Central memory CD4-positive, alpha-beta T cell (primary cell): ENCODE results near the gene HOXD8.

Source experiments
- DNase-seq: peaks from one replicate; pipeline ENCODE4 v3.0.0; 2022

Gene HOXD8

DNA sequence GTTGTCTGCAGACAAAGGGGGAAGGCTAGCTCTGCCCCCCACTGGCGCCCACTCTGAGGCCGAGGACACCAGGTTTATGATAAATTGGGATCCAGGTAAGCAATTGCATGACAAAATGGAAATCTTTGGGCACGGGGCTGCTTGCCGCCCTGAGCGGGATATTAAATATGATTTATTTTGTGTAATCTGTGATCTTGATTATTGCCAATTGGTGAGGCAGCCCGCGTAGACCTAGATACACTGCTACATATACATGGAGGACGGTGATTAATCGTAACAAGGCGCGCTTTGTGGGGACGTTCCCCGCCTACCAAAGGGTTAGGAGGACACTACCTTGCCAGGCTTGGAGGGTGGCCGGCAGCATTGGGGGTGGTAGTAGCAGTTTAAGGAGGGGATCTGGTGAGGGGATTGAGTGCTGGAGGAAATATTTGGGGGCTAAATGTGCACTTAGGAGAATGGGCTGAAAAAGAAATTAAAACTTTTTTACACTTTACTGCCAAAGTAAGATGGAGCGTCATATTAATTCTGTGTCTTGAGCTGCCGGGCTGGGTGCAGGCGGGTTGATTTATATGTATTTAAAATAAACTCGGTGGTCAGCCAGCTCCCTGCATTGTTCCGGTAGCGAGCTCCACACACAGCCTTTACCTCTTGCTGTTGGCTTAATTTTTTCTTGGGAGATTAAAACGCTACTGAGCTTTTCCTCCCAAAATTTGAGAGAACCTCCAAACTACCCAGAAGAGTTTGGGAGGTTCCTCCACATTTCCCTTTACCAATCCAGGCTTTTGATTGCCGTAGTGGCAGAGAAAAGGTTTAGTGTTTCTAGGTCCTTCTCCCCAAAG, 31.7 kb downstream of the HOXD8 start:
- DNase-seq = no peak

DNA sequence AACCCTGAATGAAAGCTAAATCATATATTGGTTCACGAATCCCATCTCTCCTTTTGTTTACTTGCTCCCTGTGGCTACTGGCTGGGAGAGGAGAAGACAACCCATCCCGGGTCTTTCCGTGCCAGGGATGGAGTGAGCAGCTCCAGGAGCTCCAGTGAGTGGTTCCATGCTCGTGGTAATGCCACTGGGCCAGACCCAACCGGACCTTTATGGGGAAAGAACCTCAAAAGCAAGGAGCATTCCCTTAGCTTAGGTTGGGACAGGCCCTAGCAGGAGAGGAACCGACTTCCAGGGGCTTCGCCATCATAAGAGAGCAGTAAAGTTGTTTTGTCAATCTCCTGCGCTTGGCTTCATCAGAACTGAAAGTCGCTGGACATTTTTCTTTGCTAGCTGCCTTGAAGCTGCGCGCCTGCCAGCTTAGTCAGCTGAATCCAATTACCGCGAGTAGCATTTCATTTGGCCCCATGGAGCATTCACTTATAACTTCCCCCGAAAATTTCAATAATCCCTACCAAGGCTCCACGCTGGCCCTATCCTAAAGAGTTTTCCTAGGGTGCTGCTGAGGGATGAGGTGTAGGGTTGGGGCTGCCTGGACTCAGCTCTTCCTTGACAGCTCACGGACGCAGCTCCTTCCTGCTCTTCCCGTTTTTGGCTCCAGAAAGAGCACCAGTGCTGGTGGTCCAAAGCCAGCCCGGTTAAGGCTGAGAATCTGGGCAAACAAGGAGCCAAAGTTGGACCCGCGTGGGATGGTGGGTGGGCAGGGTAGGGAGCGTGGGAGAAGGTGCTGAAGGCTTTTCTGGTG, 32.5 kb downstream of the HOXD8 start:
- no peak for DNase-seq

- DNase-seq = no peak
These were observed 33.6 kb downstream of the HOXD8 start for GRCh38 chr2:176162911-176163671.

GRCh38 chr2:176163672-176164056, 34.2 kb downstream of the HOXD8 start:
- DNase-seq = no peak

DNA sequence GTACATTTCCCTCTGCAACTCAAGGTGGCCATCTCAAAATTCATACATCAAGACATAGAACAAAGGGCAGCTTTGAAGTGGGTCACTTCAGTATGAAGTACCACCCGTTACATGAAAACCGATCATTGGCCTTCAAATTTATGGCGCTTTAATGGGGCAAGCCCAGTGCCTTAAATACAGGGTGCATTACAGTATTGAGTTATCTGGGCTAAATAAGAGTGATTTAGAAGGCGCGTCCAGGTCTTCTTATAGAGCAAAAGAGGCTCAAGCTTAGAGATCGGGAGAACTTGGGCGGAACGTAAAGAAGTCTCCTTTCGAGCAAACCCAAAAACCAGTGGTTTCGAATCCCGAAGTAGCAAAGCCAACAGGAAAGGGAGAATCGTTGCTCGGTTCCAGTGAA, 34.7 kb downstream of the HOXD8 start:
- DNase-seq = no peak

- DNase-seq = no peak
These were observed 35.3 kb downstream of the HOXD8 start for GRCh38 chr2:176164611-176165369.

DNA sequence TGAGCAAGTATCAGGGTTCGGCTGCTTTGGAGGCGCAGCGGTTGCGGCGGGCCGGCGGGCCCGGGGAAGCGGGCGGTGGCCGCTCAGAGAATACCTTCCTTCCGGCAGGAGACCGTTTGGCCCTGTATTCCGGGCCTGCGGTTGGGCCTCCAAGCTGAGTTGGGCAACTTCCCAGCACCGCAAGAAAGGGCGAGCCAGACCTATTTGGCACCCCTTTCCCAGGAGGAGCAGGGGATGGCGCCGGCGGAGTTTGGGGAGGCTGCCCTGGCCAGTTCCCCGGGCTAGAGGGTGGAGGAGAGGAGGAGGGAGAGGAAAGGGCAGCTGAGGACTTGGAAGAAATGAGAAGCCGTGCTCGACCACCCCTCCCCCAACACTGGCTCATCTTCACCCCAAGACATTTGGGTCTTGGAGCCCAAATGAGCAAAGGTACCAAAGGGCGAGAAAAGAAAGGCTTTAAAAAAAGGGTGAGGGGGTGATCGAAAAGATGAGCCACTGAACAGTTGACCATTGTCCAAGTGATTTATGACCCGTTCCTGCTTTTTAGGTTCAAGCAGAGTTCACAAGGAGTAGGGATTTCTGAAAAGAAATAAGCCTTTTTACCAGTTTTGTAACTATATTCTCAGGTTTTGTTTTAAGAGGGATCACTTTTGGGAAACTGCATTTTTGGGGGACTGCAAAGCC, 36.0 kb downstream of the HOXD8 start:
- no peak for DNase-seq

- no peak for DNase-seq
These were observed 36.8 kb downstream of the HOXD8 start for GRCh38 chr2:176166272-176166671.

- DNase-seq = no peak
These were observed 37.9 kb downstream of the HOXD8 start for GRCh38 chr2:176167398-176167797.

DNA sequence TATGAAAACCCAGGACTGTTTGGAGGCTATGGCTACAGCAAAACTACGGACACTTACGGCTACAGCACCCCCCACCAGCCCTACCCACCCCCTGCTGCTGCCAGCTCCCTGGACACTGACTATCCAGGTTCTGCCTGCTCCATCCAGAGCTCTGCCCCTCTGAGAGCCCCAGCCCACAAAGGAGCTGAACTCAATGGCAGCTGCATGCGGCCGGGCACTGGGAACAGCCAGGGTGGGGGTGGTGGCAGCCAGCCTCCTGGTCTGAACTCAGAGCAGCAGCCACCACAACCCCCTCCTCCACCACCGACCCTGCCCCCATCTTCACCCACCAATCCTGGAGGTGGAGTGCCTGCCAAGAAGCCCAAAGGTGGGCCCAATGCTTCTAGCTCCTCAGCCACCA, 39.7 kb downstream of the HOXD8 start:
- no peak for DNase-seq

DNA sequence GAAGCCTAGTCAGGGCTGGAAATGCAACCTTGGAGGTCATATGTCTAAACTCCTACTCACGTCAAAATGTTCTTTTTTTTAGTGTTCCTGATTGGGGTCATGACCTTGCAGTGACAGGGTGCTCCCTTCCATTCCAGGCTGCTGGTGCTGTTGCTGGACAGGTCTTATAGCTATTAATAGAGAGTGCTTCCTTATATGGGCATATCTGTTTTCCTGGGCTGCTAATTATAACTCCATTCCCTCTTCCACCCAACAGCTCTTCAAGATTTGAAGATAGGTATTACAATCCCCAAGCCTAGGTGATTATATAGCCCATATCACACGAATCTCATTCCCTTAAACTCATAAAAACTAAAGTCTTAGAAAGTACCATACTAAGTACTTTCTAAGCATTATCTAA, 40.2 kb downstream of the HOXD8 start:
- no peak for DNase-seq

DNA sequence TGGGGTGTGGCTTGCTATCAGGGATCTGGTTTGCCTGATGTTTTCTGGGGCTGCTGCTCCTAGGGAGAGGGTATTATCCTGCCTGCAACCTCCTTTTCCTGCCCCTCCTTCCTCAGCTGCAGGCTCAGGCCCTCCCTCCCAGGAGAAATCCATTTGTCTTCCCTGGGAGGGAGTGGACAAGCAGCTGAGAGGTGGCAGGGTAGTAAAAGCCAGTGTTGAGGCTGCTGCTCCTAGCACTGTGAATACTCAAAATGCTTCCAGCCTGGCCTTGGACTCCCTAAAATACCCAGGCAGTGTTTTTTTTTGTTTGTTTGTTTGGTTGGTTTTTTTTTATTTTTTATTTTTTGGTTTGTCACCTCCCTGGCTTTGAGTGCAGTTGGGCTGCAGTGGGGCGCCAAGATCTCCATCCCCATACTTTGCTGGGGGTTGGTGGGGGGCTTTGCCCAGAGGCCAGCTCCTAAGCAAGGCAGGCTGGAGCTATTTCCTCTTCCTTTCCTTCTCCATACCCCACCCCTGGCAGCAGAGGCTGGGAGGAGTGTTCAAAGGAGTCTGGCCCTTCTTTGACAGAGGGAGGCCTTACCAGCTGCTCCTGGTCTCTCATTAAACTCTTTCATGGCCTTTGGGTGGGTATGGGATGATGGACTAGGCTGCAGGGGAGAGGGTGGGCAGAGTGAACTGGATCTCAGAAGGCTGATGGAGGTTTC, 41.2 kb downstream of the HOXD8 start:
- DNase-seq = no peak

GRCh38 chr2:176171351-176172006, 42.0 kb downstream of the HOXD8 start:
- DNase-seq = no peak

DNA sequence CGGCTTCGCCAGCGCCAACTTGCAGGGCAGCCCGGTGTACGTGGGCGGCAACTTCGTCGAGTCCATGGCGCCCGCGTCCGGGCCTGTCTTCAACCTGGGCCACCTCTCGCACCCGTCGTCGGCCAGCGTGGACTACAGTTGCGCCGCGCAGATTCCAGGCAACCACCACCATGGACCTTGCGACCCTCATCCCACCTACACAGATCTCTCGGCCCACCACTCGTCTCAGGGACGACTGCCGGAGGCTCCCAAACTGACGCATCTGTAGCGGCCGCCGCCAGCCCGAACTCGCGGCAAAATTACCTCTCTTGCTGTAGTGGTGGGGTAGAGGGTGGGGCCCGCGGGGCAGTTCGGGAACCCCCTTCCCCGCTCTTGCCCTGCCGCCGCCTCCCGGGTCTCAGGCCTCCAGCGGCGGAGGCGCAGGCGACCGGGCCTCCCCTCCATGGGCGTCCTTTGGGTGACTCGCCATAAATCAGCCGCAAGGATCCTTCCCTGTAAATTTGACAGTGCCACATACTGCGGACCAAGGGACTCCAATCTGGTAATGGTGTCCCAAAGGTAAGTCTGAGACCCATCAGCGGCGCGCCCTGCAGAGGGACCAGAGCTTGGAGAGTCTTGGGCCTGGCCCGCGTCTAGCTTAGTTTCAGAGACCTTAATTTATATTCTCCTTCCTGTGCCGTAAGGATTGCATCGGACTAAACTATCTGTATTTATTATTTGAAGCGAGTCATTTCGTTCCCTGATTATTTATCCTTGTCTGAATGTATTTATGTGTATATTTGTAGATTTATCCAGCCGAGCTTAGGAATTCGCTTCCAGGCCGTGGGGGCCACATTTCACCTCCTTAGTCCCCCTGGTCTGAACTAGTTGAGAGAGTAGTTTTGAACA, 42.7 kb downstream of the HOXD8 start:
- no peak for DNase-seq

DNA sequence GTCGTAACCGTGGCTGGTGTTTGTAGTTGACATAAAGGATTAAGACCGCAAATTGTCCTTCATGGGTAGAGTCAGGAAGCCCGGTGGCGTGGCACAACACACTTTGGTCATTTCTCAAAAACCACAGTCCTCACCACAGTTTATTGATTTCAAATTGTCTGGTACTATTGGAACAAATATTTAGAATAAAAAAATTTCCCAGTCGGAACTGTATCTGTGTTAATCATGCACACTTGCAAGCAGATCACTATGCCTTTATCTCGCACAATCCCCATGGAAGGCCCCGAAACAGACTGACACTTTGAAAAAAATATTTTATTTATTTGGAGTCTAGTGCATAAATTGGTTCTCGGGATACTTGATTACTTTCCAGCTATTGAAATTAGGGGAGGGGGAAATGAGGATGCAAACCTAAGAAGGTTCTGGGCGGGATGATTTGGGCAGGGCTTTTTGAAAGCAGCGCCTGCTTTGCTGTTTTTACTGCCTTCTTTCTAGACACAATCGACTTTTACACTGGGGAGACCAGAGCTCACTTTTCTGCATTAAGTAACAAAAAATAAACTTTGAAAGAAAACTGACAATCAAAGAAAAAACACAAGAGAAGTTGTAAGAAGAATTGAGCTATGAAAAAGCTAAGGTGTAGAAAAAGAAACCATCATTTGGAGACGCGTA, 43.5 kb downstream of the HOXD8 start:
- no peak for DNase-seq

GRCh38 chr2:176173567-176174381, 44.3 kb downstream of the HOXD8 start:
- DNase-seq = no peak

DNA sequence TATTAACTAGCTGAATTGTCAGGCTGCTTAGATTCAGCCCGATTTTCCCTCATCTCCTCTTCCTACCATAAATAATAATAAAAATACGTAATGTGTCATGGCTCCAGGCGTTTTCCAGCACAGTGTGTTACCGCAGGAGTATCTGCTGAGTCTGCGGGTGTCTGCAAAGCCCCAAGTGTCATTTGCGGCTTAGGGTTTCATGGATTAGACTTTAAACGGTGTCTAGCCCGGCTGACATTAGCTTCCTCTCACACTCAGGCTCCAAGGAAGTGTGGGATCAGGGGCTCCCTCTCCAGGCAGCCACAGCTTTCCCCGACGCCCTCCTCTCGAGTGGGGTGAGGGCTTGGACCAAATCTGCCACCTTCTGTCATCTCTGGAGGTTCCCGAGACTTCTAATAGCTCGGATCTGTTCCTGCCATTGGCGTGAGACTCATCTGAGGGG, 44.9 kb downstream of the HOXD8 start:
- DNase-seq = no peak
